ENCODE measurements around the gene NCKAP1.

Gene NCKAP1

GRCh38 chr2:182941919-182942318, 96.3 kb downstream of the NCKAP1 start:
- TF ChIP-seq, protein P1, sequence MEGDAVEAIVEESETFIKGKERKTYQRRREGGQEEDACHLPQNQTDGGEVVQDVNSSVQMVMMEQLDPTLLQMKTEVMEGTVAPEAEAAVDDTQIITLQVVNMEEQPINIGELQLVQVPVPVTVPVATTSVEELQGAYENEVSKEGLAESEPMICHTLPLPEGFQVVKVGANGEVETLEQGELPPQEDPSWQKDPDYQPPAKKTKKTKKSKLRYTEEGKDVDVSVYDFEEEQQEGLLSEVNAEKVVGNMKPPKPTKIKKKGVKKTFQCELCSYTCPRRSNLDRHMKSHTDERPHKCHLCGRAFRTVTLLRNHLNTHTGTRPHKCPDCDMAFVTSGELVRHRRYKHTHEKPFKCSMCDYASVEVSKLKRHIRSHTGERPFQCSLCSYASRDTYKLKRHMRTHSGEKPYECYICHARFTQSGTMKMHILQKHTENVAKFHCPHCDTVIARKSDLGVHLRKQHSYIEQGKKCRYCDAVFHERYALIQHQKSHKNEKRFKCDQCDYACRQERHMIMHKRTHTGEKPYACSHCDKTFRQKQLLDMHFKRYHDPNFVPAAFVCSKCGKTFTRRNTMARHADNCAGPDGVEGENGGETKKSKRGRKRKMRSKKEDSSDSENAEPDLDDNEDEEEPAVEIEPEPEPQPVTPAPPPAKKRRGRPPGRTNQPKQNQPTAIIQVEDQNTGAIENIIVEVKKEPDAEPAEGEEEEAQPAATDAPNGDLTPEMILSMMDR (IDR thresholded peaks at IDR 0.05; ENCODE audit: low read depth, low read length, missing control alignments), result no peak
- DNase-seq (ENCODE audit: low read depth), result no peak
- in situ Hi-C loops (cut with HindIII; ENCODE audit: low sequenced_read_pairs), result no loop called here

DNA sequence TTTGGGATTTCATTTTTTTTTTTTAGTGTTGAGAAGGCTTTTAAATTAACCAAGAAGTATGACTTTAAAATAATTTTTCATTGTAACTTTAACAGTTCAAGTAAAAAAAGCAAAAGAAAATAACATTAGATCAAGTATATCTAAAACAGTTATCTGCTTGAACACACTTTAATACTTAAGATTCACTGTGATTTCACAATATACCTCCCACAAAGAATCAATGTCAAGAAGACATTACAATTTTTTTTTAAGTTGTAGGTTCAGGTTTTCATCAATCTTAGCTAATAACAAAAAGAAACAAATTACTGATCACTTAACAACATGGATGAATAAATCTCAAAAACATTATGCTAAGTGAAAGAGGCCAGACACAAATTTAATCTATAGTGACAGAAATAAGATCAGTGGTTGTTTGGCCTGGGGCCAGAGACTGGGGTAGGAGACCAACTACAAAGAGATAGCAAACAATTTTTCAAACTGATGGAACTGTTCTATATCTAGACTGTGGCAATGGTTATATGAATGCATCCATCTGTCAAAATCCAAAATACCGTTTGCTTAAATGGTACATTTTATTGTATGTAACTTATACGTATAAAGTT, 97.0 kb downstream of the NCKAP1 start:
- in situ Hi-C loops (cut with HindIII; ENCODE audit: low sequenced_read_pairs), result no loop called here

More at GRCh38 chr2:182941919-182942318, 96.3 kb downstream of the NCKAP1 start:
- no peak overlapping the region for H3K4me3 ChIP-seq (ENCODE audit: low read depth, low read length)

GRCh38 chr2:182937870-182938269, 100.4 kb downstream of the NCKAP1 start:
- H3K4me3 ChIP-seq (ENCODE audit: low read depth, low read length), result no peak overlapping the region
- in situ Hi-C loops (cut with HindIII; ENCODE audit: low sequenced_read_pairs), result no loop called here
- no peak for DNase-seq (ENCODE audit: low read depth)
- TF ChIP-seq, protein P1 (IDR thresholded peaks at IDR 0.05; ENCODE audit: low read depth, low read length, missing control alignments), result no peak

More for the DNA sequence above, 97.0 kb downstream of the NCKAP1 start:
- no peak overlapping the region for H3K4me3 ChIP-seq (ENCODE audit: low read depth, low read length)
- no peak for DNase-seq (ENCODE audit: low read depth)
- TF ChIP-seq, protein P1 (IDR thresholded peaks at IDR 0.05; ENCODE audit: low read depth, low read length, missing control alignments), result no peak

DNA sequence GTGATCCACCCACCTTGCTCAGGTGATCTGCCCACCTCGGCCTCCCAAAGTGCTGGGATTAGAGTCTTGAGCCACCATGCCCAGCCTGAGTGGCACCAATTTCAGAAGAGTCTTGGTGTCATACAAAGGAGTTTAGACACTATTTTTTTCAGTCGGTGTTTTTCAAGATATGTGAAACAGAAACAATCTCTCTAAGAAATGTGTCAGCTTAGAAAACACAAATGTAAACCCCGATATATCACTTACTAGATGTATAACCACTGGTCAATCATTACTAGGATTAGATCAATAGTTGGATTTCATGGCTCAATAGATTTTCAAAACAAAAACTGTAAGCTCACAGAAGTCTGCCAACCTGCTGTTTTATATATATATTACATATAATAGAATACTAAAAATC, 104.6 kb downstream of the NCKAP1 start:
- TF ChIP-seq, protein P1 (IDR thresholded peaks at IDR 0.05; ENCODE audit: low read depth, low read length, missing control alignments), result no peak
- no peak for DNase-seq (ENCODE audit: low read depth)
- in situ Hi-C loops (cut with HindIII; ENCODE audit: low sequenced_read_pairs), result no loop called here
- H3K4me3 ChIP-seq (ENCODE audit: low read depth, low read length), result no peak overlapping the region

GRCh38 chr2:182929972-182930371, 108.3 kb downstream of the NCKAP1 start:
- in situ Hi-C loops (cut with HindIII; ENCODE audit: low sequenced_read_pairs), result no loop called here
- DNase-seq (ENCODE audit: low read depth), result no peak
- H3K4me3 ChIP-seq (ENCODE audit: low read depth, low read length), result no peak overlapping the region
- TF ChIP-seq, protein P1 (IDR thresholded peaks at IDR 0.05; ENCODE audit: low read depth, low read length, missing control alignments), result no peak

DNA sequence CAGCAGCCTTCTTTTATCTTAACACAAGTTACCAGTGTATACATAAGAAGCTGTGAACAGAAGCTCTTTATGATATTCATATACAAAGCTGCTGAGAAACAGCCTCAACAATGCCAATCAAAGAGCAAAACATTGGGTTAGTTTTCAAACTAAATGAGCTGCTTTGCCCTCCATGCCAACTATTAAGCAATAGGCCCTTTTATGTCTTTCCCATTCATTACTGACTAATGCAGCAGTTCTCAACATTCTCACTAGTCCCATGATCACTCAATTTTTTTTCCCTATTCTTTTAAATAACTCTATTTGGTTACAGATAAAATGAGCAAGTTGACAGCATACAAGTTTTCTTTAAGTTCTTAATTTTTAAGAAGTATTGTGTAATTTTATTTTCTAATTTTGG, 114.0 kb downstream of the NCKAP1 start:
- H3K4me3 ChIP-seq (ENCODE audit: low read depth, low read length), result no peak overlapping the region
- no peak for DNase-seq (ENCODE audit: low read depth)
- in situ Hi-C loops (cut with HindIII; ENCODE audit: low sequenced_read_pairs), result no loop called here
- TF ChIP-seq, protein P1 (IDR thresholded peaks at IDR 0.05; ENCODE audit: low read depth, low read length, missing control alignments), result no peak
